Mesenchymal stem cell (in vitro differentiated cells and primary cell): ENCODE results near the gene SKIL.

ENCODE experiments used
- DNase-seq: peaks from one replicate; pipeline ENCODE4 v3.0.0-alpha.2; 2013
- H2AFZ ChIP-seq: one replicate; pipeline ENCODE4 v1.6.1; 2013; ENCODE audit warnings: low read depth, mild to moderate bottlenecking, control low read depth, inconsistent platforms, low read length, moderate library complexity
- H2AK5ac ChIP-seq: 2 replicates; pipeline ENCODE4 v1.6.1; 2013; ENCODE audit warnings: low read length, moderate library complexity, mild to moderate bottlenecking, inconsistent platforms; ENCODE audit not compliant: severe bottlenecking
- H2BK120ac ChIP-seq: one replicate; pipeline ENCODE4 v1.6.1; 2013; ENCODE audit warnings: low read depth, mild to moderate bottlenecking, inconsistent platforms, low read length, moderate library complexity
- H2BK12ac ChIP-seq, 2 experiments: one replicate each; pipeline ENCODE4 v1.6.1; 2013; ENCODE audit warnings: inconsistent platforms in 2 of 2, low read length in 2 of 2, mild to moderate bottlenecking in 2 of 2, moderate library complexity in 2 of 2, control low read depth in 1 of 2
- H2BK15ac ChIP-seq: one replicate; pipeline ENCODE4 v1.6.1; 2013; ENCODE audit warnings: mild to moderate bottlenecking, low read depth, inconsistent platforms; ENCODE audit not compliant: poor library complexity, severe bottlenecking
- H2BK5ac ChIP-seq: 2 replicates; pipeline ENCODE4 v1.6.1; 2013; ENCODE audit warnings: low read depth, mild to moderate bottlenecking, low read length, control low read depth, inconsistent platforms; ENCODE audit not compliant: poor library complexity, severe bottlenecking
- H3K14ac ChIP-seq, 2 experiments: one replicate each; pipeline ENCODE4 v1.6.1; 2013; ENCODE audit warnings: inconsistent platforms in 2 of 2, low read length in 2 of 2, control low read depth in 1 of 2, mild to moderate bottlenecking in 1 of 2, moderate library complexity in 1 of 2
- H3K18ac ChIP-seq, 2 experiments: one replicate each; pipeline ENCODE4 v1.6.1; 2013; ENCODE audit warnings: inconsistent platforms in 2 of 2, low read length in 2 of 2, control low read depth in 1 of 2, low read depth in 1 of 2, mild to moderate bottlenecking in 1 of 2
- H3K23ac ChIP-seq, 2 experiments: one replicate each; pipeline ENCODE4 v1.6.1; 2013; ENCODE audit warnings: inconsistent platforms in 2 of 2, low read length in 2 of 2, mild to moderate bottlenecking in 2 of 2, moderate library complexity in 2 of 2, control low read depth in 1 of 2
- H3K27ac ChIP-seq: 2 replicates; pipeline ENCODE4 v1.5.1; 2013; ENCODE audit warnings: mild to moderate bottlenecking, moderate library complexity, low read length, control low read depth, inconsistent platforms; ENCODE audit not compliant: poor library complexity, severe bottlenecking
- H3K27me3 ChIP-seq, 2 experiments: 2 replicates each; pipeline versions ENCODE4 v1.6.1 to v1.7.0; 2013; ENCODE audit warnings: low read length in 2 of 2, mild to moderate bottlenecking in 2 of 2, moderate library complexity in 2 of 2, control low read depth in 1 of 2, inconsistent platforms in 1 of 2; ENCODE audit not compliant: control insufficient read depth in 1 of 2, insufficient read depth in 1 of 2
- H3K36me3 ChIP-seq, 2 experiments: 2 replicates each; pipeline versions ENCODE4 v1.6.1 to v1.7.0; 2013; ENCODE audit warnings: low read length in 2 of 2, control low read depth in 1 of 2, inconsistent platforms in 1 of 2, low read depth in 1 of 2, mild to moderate bottlenecking in 1 of 2; ENCODE audit not compliant: insufficient read depth in 2 of 2, control insufficient read depth in 1 of 2
- H3K4ac ChIP-seq, 2 experiments: one replicate each; pipeline ENCODE4 v1.6.1; 2013; ENCODE audit warnings: inconsistent platforms in 2 of 2, low read length in 2 of 2, mild to moderate bottlenecking in 2 of 2, moderate library complexity in 2 of 2, control low read depth in 1 of 2, low read depth in 1 of 2
- H3K4me1 ChIP-seq: 2 replicates; pipeline ENCODE4 v1.6.1; 2013; ENCODE audit warnings: low read depth, low read length, control low read depth; ENCODE audit not compliant: control insufficient read depth, insufficient read depth
- H3K4me2 ChIP-seq: 2 replicates; pipeline ENCODE4 v1.6.1; 2013; ENCODE audit warnings: low read length, mild to moderate bottlenecking, inconsistent platforms; ENCODE audit not compliant: poor library complexity, severe bottlenecking
- H3K4me3 ChIP-seq, 2 experiments: 2 replicates each; pipeline versions ENCODE4 v1.5.1 to v1.7.0; 2013; ENCODE audit warnings: low read length in 2 of 2, mild to moderate bottlenecking in 2 of 2, control low read depth in 1 of 2, low read depth in 1 of 2; ENCODE audit not compliant: insufficient read depth in 1 of 2
- H3K79me1 ChIP-seq: replicated peaks from 2 replicates; pipeline ENCODE4 v1.6.1; 2013; ENCODE audit warnings: mild to moderate bottlenecking, control low read depth, low read length, inconsistent platforms; ENCODE audit not compliant: poor library complexity, severe bottlenecking
- H3K9ac ChIP-seq: 2 replicates; pipeline ENCODE4 v1.7.0; 2013; ENCODE audit warnings: mild to moderate bottlenecking, low read length, moderate library complexity
- H3K9me3 ChIP-seq: 2 replicates; pipeline ENCODE4 v1.7.0; 2013; ENCODE audit warnings: mild to moderate bottlenecking, low read length; ENCODE audit not compliant: control insufficient read depth
- H4K8ac ChIP-seq: one replicate; pipeline ENCODE4 v1.6.1; 2013; ENCODE audit warnings: inconsistent platforms, mild to moderate bottlenecking, low read length, moderate library complexity
- H4K91ac ChIP-seq: one replicate; pipeline ENCODE4 v1.6.1; 2013; ENCODE audit warnings: mild to moderate bottlenecking, low read length, inconsistent platforms
- WGBS: methylation state at CpG from one replicate; pipeline ENCODE4 v1.1.7; 2013; ENCODE audit warnings: mixed read lengths; 5-methylcytosine and 5-hydroxymethylcytosine counted together

SKIL gene

GRCh38 chr3:170367797-170368196, 10.3 kb downstream of the SKIL start:
- H3K36me3 ChIP-seq = peaks cover 3 to 16% of the 10 kb centered on the region in 2 experiments
- H2BK5ac ChIP-seq = no peak overlapping the region
- H2AFZ ChIP-seq = no peak overlapping the region
- H3K4me1 ChIP-seq = peaks cover 9% of the 10 kb centered on the region
- H3K4me3 ChIP-seq = no peak overlapping the region
- no peak overlapping the region for H2BK15ac ChIP-seq
- H3K4ac ChIP-seq = no peak overlapping the region
- no peak overlapping the region for H3K14ac ChIP-seq
- no peak overlapping the region for H3K4me2 ChIP-seq
- no peak overlapping the region for H4K8ac ChIP-seq
- H2BK120ac ChIP-seq = no peak overlapping the region
- H2BK12ac ChIP-seq = no peak overlapping the region
- H3K9ac ChIP-seq = no peak overlapping the region
- H3K27ac ChIP-seq = no peak overlapping the region
- no peak for DNase-seq
- 96% methylated on average over 1 of the region's 4 CpGs for WGBS
- H3K23ac ChIP-seq = no peak overlapping the region
- no peak overlapping the region for H3K18ac ChIP-seq
- no peak overlapping the region for H2AK5ac ChIP-seq
- H4K91ac ChIP-seq = no peak overlapping the region
- no peaks in the 10 kb centered on the region for H3K9me3 ChIP-seq
- no peaks in the 10 kb centered on the region for H3K27me3 ChIP-seq
- H3K79me1 ChIP-seq = peaks cover 1% of the 10 kb centered on the region

DNA sequence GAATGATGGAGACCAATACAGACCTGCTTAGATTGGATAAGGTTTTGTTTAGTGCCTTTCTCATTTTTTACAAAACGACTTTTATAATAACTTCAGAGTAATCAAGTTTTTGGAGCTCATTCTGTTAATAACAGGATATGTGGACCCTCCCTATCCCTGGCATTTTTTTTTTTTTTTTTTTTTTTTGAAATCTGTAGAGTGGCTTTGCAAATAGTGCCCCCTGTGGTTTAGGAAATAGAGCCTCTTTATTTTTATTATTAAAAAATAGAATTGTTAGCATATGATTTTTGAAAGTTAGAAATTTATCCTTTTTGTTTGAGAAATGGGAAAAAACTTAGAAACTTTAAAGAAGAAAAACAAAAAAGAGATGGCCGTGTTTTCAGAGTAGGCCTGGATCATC, 11.4 kb downstream of the SKIL start:
- H2AK5ac ChIP-seq = no peak overlapping the region
- no peak overlapping the region for H2BK12ac ChIP-seq
- H3K4me1 ChIP-seq = peaks cover 6% of the 10 kb centered on the region
- H3K27me3 ChIP-seq = no peaks in the 10 kb centered on the region
- no peak overlapping the region for H4K8ac ChIP-seq
- H2BK15ac ChIP-seq = no peak overlapping the region
- no peaks in the 10 kb centered on the region for H3K9me3 ChIP-seq
- no peak overlapping the region for H3K14ac ChIP-seq
- no peak overlapping the region for H2AFZ ChIP-seq
- no peak overlapping the region for H4K91ac ChIP-seq
- H3K4me2 ChIP-seq = no peak overlapping the region
- peaks cover 3 to 19% of the 10 kb centered on the region in 2 experiments for H3K36me3 ChIP-seq
- no peak overlapping the region for H3K27ac ChIP-seq
- no peak overlapping the region for H2BK120ac ChIP-seq
- H3K23ac ChIP-seq = no peak overlapping the region
- H2BK5ac ChIP-seq = no peak overlapping the region
- H3K79me1 ChIP-seq = peaks cover 1% of the 10 kb centered on the region
- WGBS = 98% methylated on average over 1 of the region's 2 CpGs
- H3K18ac ChIP-seq = no peak overlapping the region
- DNase-seq = no peak
- H3K4ac ChIP-seq = no peak overlapping the region
- H3K4me3 ChIP-seq = no peak overlapping the region
- no peak overlapping the region for H3K9ac ChIP-seq

DNA sequence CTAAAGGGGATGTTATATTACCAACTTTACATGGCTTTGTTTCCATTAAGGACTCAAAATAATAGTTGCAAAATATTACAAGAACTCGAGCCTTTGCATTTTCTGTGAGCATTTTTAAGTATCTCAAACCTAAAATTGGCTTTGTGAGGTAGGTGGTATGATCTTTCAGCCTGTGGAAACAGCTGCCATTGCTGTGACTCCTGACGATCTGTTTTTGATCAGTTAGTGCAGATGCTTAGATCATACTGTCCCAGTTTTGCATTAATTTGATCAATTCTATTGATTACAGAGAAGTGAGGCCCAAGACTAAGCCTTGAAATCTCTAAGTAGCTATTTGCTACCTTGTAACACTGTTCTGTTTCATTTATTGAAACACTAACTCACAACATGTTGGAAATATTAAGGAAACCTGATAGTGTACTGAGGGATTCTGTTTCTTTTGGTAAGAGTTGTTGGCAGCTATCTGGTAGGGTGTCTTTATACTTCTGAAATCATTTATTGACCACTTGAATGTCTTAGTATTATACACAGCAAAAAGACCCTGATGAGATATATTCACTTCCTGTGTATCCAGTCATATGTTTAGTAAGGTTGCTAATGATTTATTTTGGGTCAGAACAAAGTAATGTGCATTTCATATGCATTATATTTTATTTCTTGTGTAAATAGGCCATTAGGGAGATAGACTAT, 14.8 kb downstream of the SKIL start:
- no peak overlapping the region for H3K14ac ChIP-seq
- H2BK15ac ChIP-seq = no peak overlapping the region
- peak overlapping the region in 1 of 2 experiments; percentile 41 for H3K4me3 ChIP-seq
- no peak overlapping the region for H2AFZ ChIP-seq
- no peak overlapping the region for H2BK5ac ChIP-seq
- no peak overlapping the region for H3K27ac ChIP-seq
- peak overlapping the region; percentile 50 for H3K9ac ChIP-seq
- H3K36me3 ChIP-seq = peaks cover 3 to 8% of the 10 kb centered on the region in 2 experiments
- no peak overlapping the region for H3K23ac ChIP-seq
- H3K4ac ChIP-seq = no peak overlapping the region
- no peaks in the 10 kb centered on the region for H3K27me3 ChIP-seq
- H3K4me2 ChIP-seq = no peak overlapping the region
- no peak for DNase-seq
- peaks cover 3% of the 10 kb centered on the region for H3K79me1 ChIP-seq
- H2BK12ac ChIP-seq = no peak overlapping the region
- no peak overlapping the region for H3K18ac ChIP-seq
- H4K8ac ChIP-seq = no peak overlapping the region
- no peaks in the 10 kb centered on the region for H3K9me3 ChIP-seq
- WGBS = 84% methylated on average over 2 of the region's 2 CpGs
- no peaks in the 10 kb centered on the region for H3K4me1 ChIP-seq
- no peak overlapping the region for H4K91ac ChIP-seq
- no peak overlapping the region for H2BK120ac ChIP-seq
- no peak overlapping the region for H2AK5ac ChIP-seq

DNA sequence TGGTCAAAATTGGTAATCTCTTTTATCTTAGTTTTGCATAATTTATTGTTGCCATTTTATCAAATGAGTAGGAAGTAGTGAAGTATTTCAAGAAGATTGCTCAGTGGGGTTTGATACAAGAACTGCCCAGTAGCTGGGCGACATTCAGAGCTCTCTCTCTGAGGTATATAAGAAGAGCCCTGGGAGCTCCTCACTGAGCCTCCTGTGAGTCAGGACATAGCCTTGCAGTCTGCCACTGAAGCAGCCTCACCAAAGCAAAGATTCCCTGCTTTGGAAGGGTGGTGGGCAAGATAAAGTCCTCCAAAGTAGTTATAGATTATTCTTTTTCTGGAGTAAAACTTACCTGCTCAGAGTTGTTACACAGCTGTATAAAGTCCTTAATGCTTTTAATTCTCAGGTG, 26.1 kb downstream of the SKIL start:
- Histone ChIP-seq H2AK5ac (no peak overlapping the region), H2BK120ac (no peak overlapping the region), H3K27me3 (no peaks in the 10 kb centered on the region), H2BK5ac (no peak overlapping the region), H3K14ac (no peak overlapping the region), H3K36me3 (peaks cover 40 to 41% of the 10 kb centered on the region in 2 experiments), H3K4me2 (no peak overlapping the region), H3K23ac (no peak overlapping the region), H3K9ac (peak overlapping the region; percentile 2), H2BK12ac (no peak overlapping the region), H3K18ac (no peak overlapping the region), H4K91ac (no peak overlapping the region), H3K4ac (no peak overlapping the region), H3K9me3 (no peaks in the 10 kb centered on the region), H3K79me1 (peaks cover 20% of the 10 kb centered on the region), H2BK15ac (no peak overlapping the region), H4K8ac (no peak overlapping the region), H3K27ac (no peak overlapping the region), H2AFZ (no peak overlapping the region), H3K4me1 (peaks cover 3% of the 10 kb centered on the region), H3K4me3 (no peak overlapping the region)
- DNase-seq = peak; percentile 42
- WGBS = 92% methylated on average over 1 of the region's 1 CpG
